NT2/D1 (cell line): Measurements from ENCODE around the gene SRRM4.
"Not testable (repeated sequence)": the region's sequence is repeated elsewhere in the genome, so short reads cannot be mapped to it uniquely, and the experiment has no call there.

Experiments used
- DNase-seq: peaks from one replicate; pipeline ENCODE4 v3.0.0-alpha.2; 2011; ENCODE audit warnings: low read depth, low spot score
- H3K27me3 ChIP-seq: 2 replicates; pipeline ENCODE4 v1.6.0; 2011; ENCODE audit warnings: mild to moderate bottlenecking; ENCODE audit not compliant: insufficient read length, insufficient read depth
- H3K36me3 ChIP-seq: 2 replicates; pipeline ENCODE4 v1.6.1; 2011; ENCODE audit warnings: mild to moderate bottlenecking, low read length, mixed read lengths; ENCODE audit not compliant: insufficient read depth, insufficient read length
- H3K4me1 ChIP-seq: 2 replicates; pipeline ENCODE4 v1.5.1; 2011; ENCODE audit not compliant: insufficient read depth, insufficient read length
- H3K4me3 ChIP-seq: 2 replicates; pipeline ENCODE4 v1.5.1; 2011; ENCODE audit warnings: low read depth; ENCODE audit not compliant: insufficient read length
- H3K9ac ChIP-seq: 2 replicates; pipeline ENCODE4 v1.6.0; 2011; ENCODE audit warnings: low read depth; ENCODE audit not compliant: insufficient read length
- H3K9me3 ChIP-seq: 2 replicates; pipeline ENCODE4 v1.5.1; 2011; ENCODE audit warnings: mild to moderate bottlenecking, low read length; ENCODE audit not compliant: insufficient read depth
- SUZ12 ChIP-seq: IDR thresholded peaks from 2 replicates; pipeline ENCODE4 v1.6.1; 2011; ENCODE audit not compliant: insufficient read length, insufficient read depth; ENCODE audit errors: extremely low read depth
- YY1 ChIP-seq: IDR thresholded peaks from 2 replicates; pipeline ENCODE4 v1.6.1; 2011; ENCODE audit not compliant: insufficient read length, insufficient read depth
- ZNF274 ChIP-seq: IDR thresholded peaks from 2 replicates; pipeline ENCODE4 v1.6.1; 2011; ENCODE audit warnings: mild to moderate bottlenecking, low read depth, low read length

The SRRM4 gene

GRCh38 chr12:118986050-118986449 lies 4.7 kb downstream of the SRRM4 start:
- Histone ChIP-seq H3K36me3 (no peaks in the 10 kb centered on the region), H3K9me3 (no peaks in the 10 kb centered on the region), H3K4me1 (no peaks in the 10 kb centered on the region), H3K4me3 (no peak overlapping the region), H3K27me3 (peaks cover 35% of the 10 kb centered on the region), H3K9ac (no peak overlapping the region)
- TF ChIP-seq SUZ12 (no peak), ZNF274 (no peak), YY1 (no peak)
- no peak for DNase-seq

GRCh38 chr12:118999107-118999506 lies 17.8 kb downstream of the SRRM4 start:
- TF ChIP-seq YY1 (no peak), SUZ12 (no peak), ZNF274 (no peak)

GRCh38 chr12:119005085-119005484 lies 23.7 kb downstream of the SRRM4 start:
- no peak overlapping the region for H3K9ac ChIP-seq
- no peaks in the 10 kb centered on the region for H3K9me3 ChIP-seq
- no peak for DNase-seq
- TF ChIP-seq ZNF274 (no peak), YY1 (no peak), SUZ12 (no peak)
- no peaks in the 10 kb centered on the region for H3K36me3 ChIP-seq
- no peak overlapping the region for H3K4me3 ChIP-seq
- no peaks in the 10 kb centered on the region for H3K27me3 ChIP-seq
- peaks cover 6% of the 10 kb centered on the region for H3K4me1 ChIP-seq

More at GRCh38 chr12:118999107-118999506, 17.8 kb downstream of the SRRM4 start:
- H3K36me3 ChIP-seq: no peaks in the 10 kb centered on the region
- no peak overlapping the region for H3K4me3 ChIP-seq
- no peak for DNase-seq
- no peaks in the 10 kb centered on the region for H3K27me3 ChIP-seq
- no peaks in the 10 kb centered on the region for H3K9me3 ChIP-seq
- no peak overlapping the region for H3K9ac ChIP-seq
- peaks cover under 1% of the 10 kb centered on the region for H3K4me1 ChIP-seq

GRCh38 chr12:119005913-119006312 lies 24.6 kb downstream of the SRRM4 start:
- Histone ChIP-seq H3K27me3 (no peaks in the 10 kb centered on the region), H3K9me3 (no peaks in the 10 kb centered on the region), H3K36me3 (no peaks in the 10 kb centered on the region), H3K4me3 (no peak overlapping the region), H3K4me1 (peaks cover 6% of the 10 kb centered on the region), H3K9ac (no peak overlapping the region)
- DNase-seq: no peak
- TF ChIP-seq SUZ12 (no peak), ZNF274 (no peak), YY1 (no peak)

- TF ChIP-seq SUZ12 (no peak), YY1 (no peak), ZNF274 (no peak)
- Histone ChIP-seq H3K36me3 (no peaks in the 10 kb centered on the region), H3K4me1 (peaks cover 6% of the 10 kb centered on the region), H3K4me3 (no peak overlapping the region), H3K9me3 (no peaks in the 10 kb centered on the region), H3K9ac (no peak overlapping the region), H3K27me3 (no peaks in the 10 kb centered on the region)
- no peak for DNase-seq
These were observed 25.4 kb downstream of the SRRM4 start for GRCh38 chr12:119006746-119007145.

- H3K4me3 ChIP-seq, H3K4me1 ChIP-seq, H3K27me3 ChIP-seq, DNase-seq, H3K9ac ChIP-seq, H3K36me3 ChIP-seq, H3K9me3 ChIP-seq: not testable (repeated sequence)
These were observed 26.9 kb downstream of the SRRM4 start for GRCh38 chr12:119008273-119008672.

GRCh38 chr12:119008691-119009221 lies 27.4 kb downstream of the SRRM4 start:
- no peaks in the 10 kb centered on the region for H3K27me3 ChIP-seq
- DNase-seq: no peak
- H3K4me1 ChIP-seq: peaks cover 6% of the 10 kb centered on the region
- no peaks in the 10 kb centered on the region for H3K9me3 ChIP-seq
- H3K9ac ChIP-seq: no peak overlapping the region
- no peak overlapping the region for H3K4me3 ChIP-seq
- H3K36me3 ChIP-seq: no peaks in the 10 kb centered on the region
- no peak for TF ChIP-seq SUZ12
- TF ChIP-seq ZNF274: no peak
- no peak for TF ChIP-seq YY1

- no peak for DNase-seq
- Histone ChIP-seq H3K27me3 (no peaks in the 10 kb centered on the region), H3K4me3 (no peak overlapping the region), H3K9ac (no peak overlapping the region), H3K9me3 (no peaks in the 10 kb centered on the region), H3K4me1 (no peaks in the 10 kb centered on the region), H3K36me3 (no peaks in the 10 kb centered on the region)
- no peak for TF ChIP-seq SUZ12
- no peak for TF ChIP-seq YY1
These were observed 29.9 kb downstream of the SRRM4 start for GRCh38 chr12:119011231-119011630.
